GM13977 (cell line): ENCODE results near the gene MAPK10.

ENCODE experiments used
- DNase-seq: peaks from one replicate; pipeline ENCODE4 v3.0.0; 2012; ENCODE audit warnings: low spot score
- in situ Hi-C: fragments of 300-500 bp; cut with MboI; formaldehyde crosslinking; loops from one replicate; pipeline ENCODE4 v1.12.0; 2022; ENCODE audit warnings: low sequenced_read_pairs, low pct_unique_long_range_greater_than_20kb, mixed read lengths, inconsistent platforms; ENCODE audit not compliant: unreplicated experiment
- TF ChIP-seq, protein P1 (sequence below): IDR thresholded peaks from 2 replicates; pipeline ENCODE4 v1.5.1; 2012; ENCODE audit warnings: mild to moderate bottlenecking, control low read depth; ENCODE audit not compliant: insufficient read depth; ENCODE audit errors: extremely low read depth, missing control alignments

The MAPK10 gene

DNA sequence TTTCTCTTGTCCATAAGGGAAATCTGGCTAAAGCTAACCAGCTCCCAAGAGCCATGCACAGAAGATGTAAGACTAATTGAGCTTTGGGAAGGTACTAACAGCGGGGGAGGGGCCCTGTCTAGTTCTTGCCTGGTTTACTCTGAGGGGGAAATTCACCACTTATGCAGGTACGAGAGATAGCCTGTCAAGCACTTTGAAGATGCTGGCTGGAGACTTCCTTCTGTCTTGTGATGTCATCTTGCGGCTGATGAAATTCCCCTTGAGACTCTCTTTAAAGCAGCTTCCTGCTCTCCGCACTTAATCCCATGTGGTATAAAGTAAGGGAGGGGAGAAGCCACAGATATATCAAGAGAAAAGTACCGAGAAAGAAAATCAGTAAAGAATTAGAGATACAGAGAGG lies 345.3 kb downstream of the MAPK10 start:
- in situ Hi-C loops, result no loop called here
- TF ChIP-seq, protein P1, sequence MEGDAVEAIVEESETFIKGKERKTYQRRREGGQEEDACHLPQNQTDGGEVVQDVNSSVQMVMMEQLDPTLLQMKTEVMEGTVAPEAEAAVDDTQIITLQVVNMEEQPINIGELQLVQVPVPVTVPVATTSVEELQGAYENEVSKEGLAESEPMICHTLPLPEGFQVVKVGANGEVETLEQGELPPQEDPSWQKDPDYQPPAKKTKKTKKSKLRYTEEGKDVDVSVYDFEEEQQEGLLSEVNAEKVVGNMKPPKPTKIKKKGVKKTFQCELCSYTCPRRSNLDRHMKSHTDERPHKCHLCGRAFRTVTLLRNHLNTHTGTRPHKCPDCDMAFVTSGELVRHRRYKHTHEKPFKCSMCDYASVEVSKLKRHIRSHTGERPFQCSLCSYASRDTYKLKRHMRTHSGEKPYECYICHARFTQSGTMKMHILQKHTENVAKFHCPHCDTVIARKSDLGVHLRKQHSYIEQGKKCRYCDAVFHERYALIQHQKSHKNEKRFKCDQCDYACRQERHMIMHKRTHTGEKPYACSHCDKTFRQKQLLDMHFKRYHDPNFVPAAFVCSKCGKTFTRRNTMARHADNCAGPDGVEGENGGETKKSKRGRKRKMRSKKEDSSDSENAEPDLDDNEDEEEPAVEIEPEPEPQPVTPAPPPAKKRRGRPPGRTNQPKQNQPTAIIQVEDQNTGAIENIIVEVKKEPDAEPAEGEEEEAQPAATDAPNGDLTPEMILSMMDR, result no peak
- peak; percentile 45 for DNase-seq

GRCh38 chr4:86013621-86014020 lies 346.2 kb downstream of the MAPK10 start:
- TF ChIP-seq, protein P1, result no peak
- no peak for DNase-seq
- in situ Hi-C loops, result no loop called here

GRCh38 chr4:86011117-86011516 lies 348.7 kb downstream of the MAPK10 start:
- TF ChIP-seq, protein P1, result no peak
- in situ Hi-C loops, result no loop called here
- DNase-seq, result no peak

- TF ChIP-seq, protein P1, result no peak
- in situ Hi-C loops, result no loop called here
Measured at GRCh38 chr4:86007042-86007441, 352.8 kb downstream of the MAPK10 start.

GRCh38 chr4:86006057-86006456 lies 353.8 kb downstream of the MAPK10 start:
- in situ Hi-C loops, result no loop called here

More at GRCh38 chr4:86007042-86007441, 352.8 kb downstream of the MAPK10 start:
- DNase-seq, result no peak

DNA sequence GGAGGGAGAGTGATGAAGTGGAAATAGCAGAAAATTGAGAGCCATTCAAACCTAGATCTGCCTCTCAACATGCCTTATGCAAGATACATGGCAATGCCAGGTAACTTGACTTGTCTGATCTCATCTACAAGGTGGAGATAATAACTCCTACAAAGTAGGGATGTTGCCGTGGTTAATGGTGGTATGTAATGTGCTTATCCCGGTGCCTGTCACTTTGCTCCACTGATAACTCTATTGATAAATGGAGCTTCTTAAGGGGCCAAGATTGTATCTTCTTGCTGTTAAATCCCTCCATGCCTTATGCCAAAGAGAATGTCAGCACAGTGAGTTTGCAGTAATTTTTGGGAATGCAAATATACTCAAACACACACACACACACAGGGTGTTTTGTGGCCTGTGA lies 355.8 kb downstream of the MAPK10 start:
- in situ Hi-C loops, result no loop called here

More at GRCh38 chr4:86006057-86006456, 353.8 kb downstream of the MAPK10 start:
- TF ChIP-seq, protein P1, result no peak
- no peak for DNase-seq

More for the DNA sequence above, 355.8 kb downstream of the MAPK10 start:
- no peak for DNase-seq
- TF ChIP-seq, protein P1, result no peak
